Daoy (cell line): ENCODE data around the gene EPOP. TPM values are rescaled to one million over a fixed set of nuclear protein-coding genes. Genes with fewer than 3 reads are reported as not detected.
A peak's percentile ranks its signal among the peaks of the same experiment; 100 is the strongest.
"Not testable (repeated sequence)": the region's sequence is repeated elsewhere in the genome, so short reads cannot be mapped to it uniquely, and the experiment has no call there.

ENCODE experiments used
- DNase-seq: peaks from one replicate; pipeline ENCODE4 v3.0.0-alpha.2; 2015; ENCODE audit warnings: low read depth
- total RNA-seq: library from RNA; depleted of rRNA; stranded (reverse); fragments of >200 nt; shearing (Covaris generic); gene quantifications from 2 replicates; pipeline ENCODE4 v1.2.3, GENCODE V29; 2014; rRNA removed

EPOP gene
- total RNA-seq, 1 experiment from 2014 or later = 7.0 TPM

DNA sequence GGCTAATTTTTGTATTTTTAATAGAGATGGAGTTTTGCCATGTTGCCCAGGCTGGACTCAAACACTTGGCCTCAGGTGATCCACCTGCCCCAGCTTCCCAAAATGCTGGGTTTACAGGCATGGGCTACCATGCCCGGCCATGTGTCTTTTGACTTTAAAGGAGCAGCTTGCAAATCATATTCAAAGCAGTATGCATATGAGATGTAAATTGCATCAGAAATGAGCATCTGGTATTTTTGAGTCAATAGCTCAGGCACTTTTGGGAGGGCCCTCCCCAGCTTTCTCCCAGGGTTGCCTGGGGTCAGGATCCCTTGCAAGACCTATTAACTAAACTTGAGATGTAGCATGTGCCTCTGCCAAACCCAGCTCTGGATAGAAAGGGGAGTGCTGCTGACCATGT lies 21.5 kb downstream of the EPOP start:
- no peak for DNase-seq

DNA sequence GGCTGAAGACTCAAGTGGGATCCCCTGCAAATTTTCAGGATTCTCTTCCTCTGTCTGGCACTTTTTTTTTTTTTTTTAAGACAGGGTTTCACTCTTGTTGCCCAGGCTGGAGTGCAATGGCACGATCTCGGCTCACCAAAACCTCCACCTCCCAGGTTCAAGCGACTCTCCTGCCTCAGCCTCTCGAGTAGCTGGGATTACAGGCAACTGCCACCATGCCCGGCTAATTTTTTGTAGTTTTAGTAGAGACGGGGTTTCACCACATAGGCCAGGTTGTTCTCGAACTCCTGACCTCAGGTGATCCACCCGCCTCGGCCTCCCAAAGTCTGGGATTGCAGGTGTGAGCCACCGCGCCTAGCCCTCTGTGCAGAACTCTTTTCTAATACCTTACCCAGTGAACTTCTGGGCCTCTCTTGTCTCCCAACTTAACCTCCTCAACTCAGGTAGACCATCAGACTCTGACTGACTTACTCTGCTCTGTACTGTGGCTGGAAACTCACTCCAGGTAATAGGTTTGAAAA lies 24.0 kb downstream of the EPOP start:
- DNase-seq = not testable (repeated sequence)

DNA sequence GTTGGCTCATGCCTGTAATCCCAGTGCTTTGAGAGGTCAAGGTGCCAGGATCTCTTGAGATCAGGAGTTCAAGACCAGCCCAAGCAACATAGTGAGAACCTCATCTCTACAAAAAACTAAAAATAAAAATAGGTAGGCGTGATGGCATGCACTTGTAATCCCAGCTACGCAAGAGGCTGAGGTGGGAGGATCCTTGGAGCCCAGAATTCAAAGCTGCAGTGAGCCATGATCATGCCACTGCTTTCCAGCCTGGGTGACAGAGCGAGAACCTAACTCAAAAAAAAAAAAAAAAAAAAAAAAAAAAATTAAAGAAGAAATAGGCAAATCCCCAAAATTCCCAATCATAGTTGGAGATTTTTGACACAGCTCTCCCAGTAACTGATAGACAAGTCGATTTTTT lies 36.8 kb downstream of the EPOP start:
- no peak for DNase-seq

- DNase-seq = no peak
Measured at GRCh38 chr17:38636054-38636453, 38.7 kb downstream of the EPOP start.

DNA sequence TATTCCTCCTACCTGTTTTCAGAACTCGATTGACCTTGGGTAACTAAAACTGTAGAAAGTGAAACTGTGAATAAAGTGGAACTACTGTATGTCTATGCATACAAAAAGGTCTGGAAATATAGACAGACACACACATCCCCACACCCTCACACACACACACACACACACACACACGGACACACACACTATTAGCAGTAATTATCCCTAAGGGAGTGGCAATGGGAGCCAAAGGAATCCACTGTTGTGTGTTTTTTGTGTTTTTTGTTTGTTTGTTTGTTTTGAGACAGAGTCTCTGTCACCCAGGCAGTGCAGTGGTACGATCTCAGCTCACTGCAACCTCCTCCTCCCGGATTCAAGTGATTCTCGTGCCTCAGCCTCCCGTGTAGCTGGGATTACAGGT lies 42.4 kb downstream of the EPOP start:
- no peak for DNase-seq

- DNase-seq = peak; percentile 11
Measured at GRCh38 chr17:38628441-38628840, 46.3 kb downstream of the EPOP start.

DNA sequence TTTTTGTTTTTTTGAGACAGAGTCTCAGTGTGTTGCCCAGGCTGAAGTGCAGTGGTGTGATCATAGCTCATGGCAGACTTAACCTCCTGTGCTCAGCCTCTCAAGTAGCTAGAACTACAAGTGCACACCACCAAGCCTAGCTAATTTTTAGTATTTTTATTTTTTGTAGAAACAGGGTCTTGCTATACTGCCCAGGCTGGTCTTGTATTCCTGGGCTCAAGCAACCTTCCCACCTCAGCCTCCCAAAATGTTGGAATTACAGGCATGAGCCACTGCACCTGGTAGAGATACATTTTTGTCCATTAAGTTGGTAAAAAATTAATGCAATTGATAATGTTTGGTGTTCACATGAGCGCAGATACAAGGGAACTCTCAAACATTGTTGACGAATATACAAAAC lies 46.8 kb downstream of the EPOP start:
- no peak for DNase-seq

DNA sequence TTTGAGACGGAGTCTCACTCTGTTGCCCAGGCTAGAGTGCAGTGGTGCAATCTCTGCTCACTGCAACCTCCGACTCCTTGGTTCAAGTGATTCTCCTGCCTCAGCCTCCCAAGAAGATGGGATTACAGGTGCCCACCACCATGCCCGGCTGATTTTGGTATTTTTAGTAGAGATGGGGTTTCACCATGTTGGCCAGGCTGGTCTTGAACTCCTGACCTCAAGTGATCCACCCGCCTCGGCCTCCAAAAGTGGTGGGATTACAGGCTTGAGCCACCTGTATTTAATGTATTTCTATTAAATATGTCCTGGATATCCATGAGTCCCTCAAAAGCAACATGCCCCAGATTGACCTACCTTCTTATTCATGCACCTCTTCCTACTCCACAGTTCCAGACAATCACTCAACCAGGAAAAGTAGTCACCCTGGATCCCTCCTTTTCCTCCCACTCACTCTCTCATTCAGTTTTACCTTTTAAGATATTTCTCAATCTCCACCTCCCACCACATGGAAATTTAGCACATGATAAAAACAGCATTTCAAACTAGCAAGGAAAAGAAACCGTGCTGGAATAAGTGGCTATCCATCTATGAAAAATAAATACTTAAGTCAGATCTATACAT lies 48.0 kb downstream of the EPOP start:
- DNase-seq = not testable (repeated sequence)

DNA sequence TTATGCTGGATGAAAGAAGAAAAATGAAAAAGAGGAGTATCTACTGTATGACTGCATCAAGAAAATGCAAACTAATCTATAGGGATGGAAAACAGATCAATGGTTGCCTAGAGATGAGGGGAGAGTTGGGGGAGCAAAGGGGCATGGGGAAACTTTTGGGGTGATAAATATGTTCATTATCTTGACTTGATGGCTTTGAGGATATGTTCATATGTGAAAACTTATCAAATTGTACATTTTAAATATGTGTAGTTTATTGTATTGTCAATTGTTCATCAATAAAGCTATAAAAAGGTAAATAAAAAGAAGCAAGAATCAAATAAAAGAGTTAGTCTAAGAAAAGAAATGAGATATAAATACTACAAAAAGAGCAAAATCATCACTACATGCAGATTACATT lies 49.3 kb downstream of the EPOP start:
- DNase-seq = no peak

GRCh38 chr17:38624782-38625355 lies 49.9 kb downstream of the EPOP start:
- DNase-seq = not testable (repeated sequence)

Other genes with a start within 250 kb of the EPOP start
- 4.1 and 7.1 TPM in 2 replicates for gene ARHGAP23, start 246.5 kb downstream of the EPOP start, total RNA-seq
- gene SRCIN1, start 69.0 kb downstream of the EPOP start, total RNA-seq = 0.03 and 0.80 TPM in 2 replicates
- gene MLLT6, start 30.3 kb upstream of the EPOP start, total RNA-seq = 12.4 and 12.9 TPM in 2 replicates
- gene CISD3, start 55.4 kb upstream of the EPOP start, total RNA-seq = 0.57 and 3.4 TPM in 2 replicates
- gene PCGF2, start 73.4 kb upstream of the EPOP start, total RNA-seq = 3.3 and 3.5 TPM in 2 replicates
- gene PSMB3, start 77.8 kb upstream of the EPOP start, total RNA-seq = 524 and 545 TPM in 2 replicates
- 16.6 and 22.4 TPM in 2 replicates for gene PIP4K2B, start 124.6 kb upstream of the EPOP start, total RNA-seq
- gene CWC25, start 150.4 kb upstream of the EPOP start, total RNA-seq = 9.8 and 17.3 TPM in 2 replicates
- 1,167 and 1,311 TPM in 2 replicates for gene RPL23, start 178.8 kb upstream of the EPOP start, total RNA-seq
- gene LASP1, start 195.1 kb upstream of the EPOP start, total RNA-seq = 71.0 and 77.9 TPM in 2 replicates